GM10847 (cell line): ENCODE measurements around the gene TIMM8B.

Source experiments
- POLR2A ChIP-seq: IDR thresholded peaks from 2 replicates; pipeline ENCODE4 v1.6.1; 2011; ENCODE audit not compliant: insufficient read length; ENCODE audit errors: extremely low read depth

The TIMM8B gene

GRCh38 chr11:112037527-112037926 is 49.0 kb downstream of the TIMM8B start:
- TF ChIP-seq POLR2A, result no peak
